Nephron (organoid): ENCODE results near the gene GPSM3.

Experiments used
- H3K27ac Mint-ChIP-seq, 3 experiments: 2 replicates each; pipeline ENCODE4 v1.8.0; 2020; ENCODE audit warnings: mixed read lengths in 3 of 3, mild to moderate bottlenecking in 2 of 3, moderate library complexity in 1 of 3
- H3K27me3 Mint-ChIP-seq: 2 replicates; pipeline ENCODE4 v1.8.0; 2021; ENCODE audit warnings: low read depth, mild to moderate bottlenecking, moderate library complexity, mixed read lengths
- H3K36me3 Mint-ChIP-seq: 2 replicates; pipeline ENCODE4 v1.8.0; 2020; ENCODE audit warnings: low read depth, mixed read lengths
- H3K4me1 Mint-ChIP-seq: 2 replicates; pipeline ENCODE4 v1.8.0; 2020; ENCODE audit warnings: mixed read lengths
- H3K4me3 Mint-ChIP-seq, 3 experiments: 2 replicates each; pipeline ENCODE4 v1.8.0; 2020; ENCODE audit warnings: mild to moderate bottlenecking in 3 of 3, mixed read lengths in 3 of 3, moderate library complexity in 2 of 3
- H3K9me3 Mint-ChIP-seq: 2 replicates; pipeline ENCODE4 v1.8.0; 2020; ENCODE audit warnings: mixed read lengths
- CTCF ChIP-seq, 3 experiments: fragments of 200-600 bp; sonication (generic); IDR thresholded peaks; one replicate each; pipeline ENCODE4 v1.5.0; 2021; ENCODE audit warnings: antibody characterized with exemption in 3 of 3; ENCODE audit not compliant: unreplicated experiment in 3 of 3

GPSM3 gene

GRCh38 chr6:32177788-32178546 lies 14.5 kb downstream of the GPSM3 start, which contains the start of gene RNF5:
TSS of gene RNF5 (plus strand) at chr6:32178405. CDS start at chr6:32178512, 107 bp downstream.
- peaks cover 22% of the 10 kb centered on the region for H3K36me3 Mint-ChIP-seq
- H3K27ac Mint-ChIP-seq: peak within 1 kb of the TSS; percentile 98 to 100 (median 99)
- TF ChIP-seq CTCF (IDR thresholded peaks at IDR 0.05; ENCODE audit: unreplicated experiment in 3 of 3): no peak
- no peaks in the 10 kb centered on the region for H3K9me3 Mint-ChIP-seq
- H3K4me3 Mint-ChIP-seq: peak within 1 kb of the TSS; percentile 87 to 96 (median 89)
- H3K27me3 Mint-ChIP-seq: no peaks in the 10 kb centered on the region
- peaks cover 47% of the 10 kb centered on the region for H3K4me1 Mint-ChIP-seq

GRCh38 chr6:32177183-32177787 lies 15.2 kb downstream of the GPSM3 start:
- Mint-ChIP-seq H3K4me1 (peaks cover 47% of the 10 kb centered on the region), H3K36me3 (peaks cover 22% of the 10 kb centered on the region), H3K4me3 (peak overlapping the region; percentile 87 to 96 (median 89)), H3K9me3 (no peaks in the 10 kb centered on the region), H3K27me3 (no peaks in the 10 kb centered on the region), H3K27ac (peak overlapping the region; percentile 98 to 100 (median 99))
- no peak for TF ChIP-seq CTCF (IDR thresholded peaks at IDR 0.05; ENCODE audit: unreplicated experiment in 3 of 3)

GRCh38 chr6:32176476-32177182 lies 15.8 kb downstream of the GPSM3 start:
- no peaks in the 10 kb centered on the region for H3K27me3 Mint-ChIP-seq
- H3K4me1 Mint-ChIP-seq: peaks cover 47% of the 10 kb centered on the region
- peak overlapping the region; percentile 87 to 96 (median 89) for H3K4me3 Mint-ChIP-seq
- TF ChIP-seq CTCF (IDR thresholded peaks at IDR 0.05; ENCODE audit: unreplicated experiment in 3 of 3): no peak
- H3K36me3 Mint-ChIP-seq: peaks cover 23% of the 10 kb centered on the region
- peak overlapping the region; percentile 98 to 100 (median 99) for H3K27ac Mint-ChIP-seq
- no peaks in the 10 kb centered on the region for H3K9me3 Mint-ChIP-seq

- Mint-ChIP-seq H3K9me3 (no peaks in the 10 kb centered on the region), H3K27ac (peak within 1 kb of the TSS; percentile 98 to 100 (median 99)), H3K27me3 (no peaks in the 10 kb centered on the region), H3K36me3 (peaks cover 23% of the 10 kb centered on the region), H3K4me1 (peaks cover 47% of the 10 kb centered on the region), H3K4me3 (peak within 1 kb of the TSS; percentile 87 to 96 (median 89))
- TF ChIP-seq CTCF (IDR thresholded peaks at IDR 0.05; ENCODE audit: unreplicated experiment in 3 of 3): no peak
These were observed 16.6 kb downstream of the GPSM3 start, which contains the start of gene AGPAT1 for GRCh38 chr6:32175711-32176475. TSS of gene AGPAT1 (minus strand) at chr6:32176084. CDS start at chr6:32171496, 4,588 bp downstream.

- peak overlapping the region; percentile 87 to 96 (median 89) for H3K4me3 Mint-ChIP-seq
These were observed 17.1 kb downstream of the GPSM3 start for GRCh38 chr6:32175322-32175710.

More at GRCh38 chr6:32175322-32175710, 17.1 kb downstream of the GPSM3 start:
- peak overlapping the region; percentile 37 to 61 (median 59) for H3K27ac Mint-ChIP-seq
- peaks cover 42% of the 10 kb centered on the region for H3K4me1 Mint-ChIP-seq
- H3K27me3 Mint-ChIP-seq: no peaks in the 10 kb centered on the region
- no peak for TF ChIP-seq CTCF (IDR thresholded peaks at IDR 0.05; ENCODE audit: unreplicated experiment in 3 of 3)
- peaks cover 23% of the 10 kb centered on the region for H3K36me3 Mint-ChIP-seq
- H3K9me3 Mint-ChIP-seq: no peaks in the 10 kb centered on the region
